Neutrophil (primary cell): ENCODE results near the gene COMT.

Experiments used
- H3K27ac ChIP-seq: fragments of 200-600 bp; sonication (generic); 2 replicates; pipeline ENCODE4 v1.5.1; 2016; ENCODE audit warnings: mild to moderate bottlenecking, moderate library complexity
- H3K27me3 ChIP-seq: fragments of 200-600 bp; sonication (generic); 2 replicates; pipeline ENCODE4 v1.6.0; 2016; ENCODE audit warnings: mild to moderate bottlenecking
- H3K36me3 ChIP-seq: fragments of 200-600 bp; sonication (generic); 2 replicates; pipeline ENCODE4 v1.5.1; 2017
- H3K4me1 ChIP-seq, 2 experiments: fragments of 200-600 bp in 1 of 2; sonication (generic) in 1 of 2; 1 replicate in 1 of 2; 2 replicates in 1 of 2; pipeline versions ENCODE4 v1.5.1 to v1.6.1; 2013 to 2016; ENCODE audit warnings: low read depth in 1 of 2, low read length in 1 of 2, mild to moderate bottlenecking in 1 of 2, moderate library complexity in 1 of 2; ENCODE audit not compliant: control insufficient read depth in 1 of 2, insufficient read depth in 1 of 2
- H3K4me3 ChIP-seq, 2 experiments: fragments of 200-600 bp in 1 of 2; sonication (generic) in 1 of 2; 1 replicate in 1 of 2; 2 replicates in 1 of 2; pipeline ENCODE4 v1.5.1; 2013 to 2016; ENCODE audit warnings: low read depth in 1 of 2, low read length in 1 of 2, mild to moderate bottlenecking in 1 of 2, moderate library complexity in 1 of 2
- H3K9me3 ChIP-seq: fragments of 200-600 bp; sonication (generic); 2 replicates; pipeline ENCODE4 v1.5.1; 2016
- TF ChIP-seq, protein P1 (sequence below): fragments of 200-600 bp; sonication (generic); IDR thresholded peaks from 2 replicates; pipeline ENCODE4 v1.5.1; 2016; ENCODE audit warnings: antibody characterized with exemption

The COMT gene

DNA sequence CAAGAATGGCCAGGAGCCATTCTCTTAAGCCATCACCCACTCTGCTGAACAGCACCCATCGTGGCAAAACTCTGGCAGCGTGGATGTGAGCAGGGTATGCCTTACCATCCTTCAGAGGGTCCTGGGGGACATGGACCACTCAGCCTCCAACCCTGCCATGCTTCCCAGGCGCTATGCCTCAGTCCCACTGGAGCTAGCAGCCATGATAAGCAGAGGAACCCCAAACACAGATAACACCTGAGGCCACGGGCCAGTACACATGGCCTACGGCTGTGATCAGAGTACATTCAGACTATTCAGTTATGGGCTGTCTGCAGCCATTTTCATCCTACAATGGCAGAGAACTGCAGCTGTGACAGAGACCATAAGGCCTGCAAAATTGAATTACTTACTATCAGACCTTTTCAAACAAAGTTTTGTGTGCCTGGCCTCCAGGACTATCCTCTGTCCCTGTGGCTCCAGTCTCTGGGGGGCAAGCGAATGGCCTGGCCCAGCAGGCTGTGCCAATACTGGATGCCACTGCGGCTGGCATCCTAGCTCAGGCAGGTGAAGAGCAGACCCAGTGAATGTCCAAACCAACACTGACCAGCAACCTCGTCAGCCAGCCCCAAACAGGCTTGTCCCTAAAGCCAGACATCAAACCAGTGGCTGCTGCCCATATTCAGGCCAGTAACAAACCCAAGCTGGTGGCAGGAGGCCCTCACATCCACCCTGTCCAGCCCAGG is 68.2 kb downstream of the COMT start:
- H3K9me3 ChIP-seq: no peaks in the 10 kb centered on the region
- peaks cover 17% of the 10 kb centered on the region for H3K27me3 ChIP-seq
- H3K36me3 ChIP-seq: no peaks in the 10 kb centered on the region
- H3K27ac ChIP-seq: no peak overlapping the region
- H3K4me1 ChIP-seq: no peaks in the 10 kb centered on the region
- TF ChIP-seq, protein P1, sequence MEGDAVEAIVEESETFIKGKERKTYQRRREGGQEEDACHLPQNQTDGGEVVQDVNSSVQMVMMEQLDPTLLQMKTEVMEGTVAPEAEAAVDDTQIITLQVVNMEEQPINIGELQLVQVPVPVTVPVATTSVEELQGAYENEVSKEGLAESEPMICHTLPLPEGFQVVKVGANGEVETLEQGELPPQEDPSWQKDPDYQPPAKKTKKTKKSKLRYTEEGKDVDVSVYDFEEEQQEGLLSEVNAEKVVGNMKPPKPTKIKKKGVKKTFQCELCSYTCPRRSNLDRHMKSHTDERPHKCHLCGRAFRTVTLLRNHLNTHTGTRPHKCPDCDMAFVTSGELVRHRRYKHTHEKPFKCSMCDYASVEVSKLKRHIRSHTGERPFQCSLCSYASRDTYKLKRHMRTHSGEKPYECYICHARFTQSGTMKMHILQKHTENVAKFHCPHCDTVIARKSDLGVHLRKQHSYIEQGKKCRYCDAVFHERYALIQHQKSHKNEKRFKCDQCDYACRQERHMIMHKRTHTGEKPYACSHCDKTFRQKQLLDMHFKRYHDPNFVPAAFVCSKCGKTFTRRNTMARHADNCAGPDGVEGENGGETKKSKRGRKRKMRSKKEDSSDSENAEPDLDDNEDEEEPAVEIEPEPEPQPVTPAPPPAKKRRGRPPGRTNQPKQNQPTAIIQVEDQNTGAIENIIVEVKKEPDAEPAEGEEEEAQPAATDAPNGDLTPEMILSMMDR: no peak
- no peak overlapping the region for H3K4me3 ChIP-seq

GRCh38 chr22:20010307-20011122 is 68.9 kb downstream of the COMT start:
- Histone ChIP-seq H3K27me3 (peaks cover 25% of the 10 kb centered on the region), H3K27ac (no peak overlapping the region), H3K4me1 (no peaks in the 10 kb centered on the region), H3K9me3 (no peaks in the 10 kb centered on the region), H3K36me3 (no peaks in the 10 kb centered on the region), H3K4me3 (no peak overlapping the region)
- TF ChIP-seq, protein P1: no peak

DNA sequence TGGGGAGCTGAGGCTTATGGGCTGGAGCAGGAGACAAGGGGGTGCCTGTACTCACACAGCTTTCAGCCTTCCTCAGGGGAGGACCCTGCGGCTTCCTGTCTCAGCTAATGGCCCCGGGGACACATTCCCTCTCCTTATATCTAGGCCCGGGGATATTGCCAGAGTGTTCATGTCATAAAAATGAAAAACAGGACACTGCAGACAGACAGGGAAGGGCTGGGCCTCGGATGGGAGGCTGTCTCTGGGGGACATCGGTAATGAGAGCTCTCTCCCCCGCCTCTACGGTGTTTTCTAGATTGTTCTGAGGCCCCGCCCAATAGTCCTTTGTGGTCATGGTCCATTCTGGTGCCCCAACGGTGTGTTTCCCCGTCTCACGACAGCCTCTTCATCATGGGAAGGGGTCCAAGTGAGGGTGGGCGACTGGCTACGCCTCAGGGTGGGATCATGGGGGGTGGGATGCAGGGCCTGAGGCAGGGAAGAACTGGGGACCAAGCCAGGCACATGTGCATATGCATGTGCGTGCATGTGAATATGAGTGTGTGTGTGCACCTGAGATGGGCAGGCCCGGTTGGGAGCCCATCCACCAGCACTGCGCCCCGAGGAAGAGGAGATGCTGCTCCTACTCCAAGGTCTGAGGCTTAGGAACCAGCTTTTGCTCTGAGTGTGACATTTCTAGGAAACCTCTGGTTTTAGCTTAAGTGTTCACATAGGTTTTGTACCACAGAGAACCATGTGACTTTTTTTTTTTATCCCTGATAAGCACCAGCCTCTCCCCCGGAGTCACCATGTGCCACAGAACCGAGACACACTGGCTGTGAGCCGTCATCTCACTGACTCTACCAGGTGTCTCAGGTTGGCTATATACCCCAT is 69.8 kb downstream of the COMT start:
- H3K9me3 ChIP-seq: no peaks in the 10 kb centered on the region
- H3K27me3 ChIP-seq: peaks cover 34% of the 10 kb centered on the region
- TF ChIP-seq, protein P1: no peak
- peaks cover 6 to 8% of the 10 kb centered on the region in 2 experiments for H3K4me1 ChIP-seq
- no peaks in the 10 kb centered on the region for H3K36me3 ChIP-seq
- no peak overlapping the region for H3K4me3 ChIP-seq
- no peak overlapping the region for H3K27ac ChIP-seq

DNA sequence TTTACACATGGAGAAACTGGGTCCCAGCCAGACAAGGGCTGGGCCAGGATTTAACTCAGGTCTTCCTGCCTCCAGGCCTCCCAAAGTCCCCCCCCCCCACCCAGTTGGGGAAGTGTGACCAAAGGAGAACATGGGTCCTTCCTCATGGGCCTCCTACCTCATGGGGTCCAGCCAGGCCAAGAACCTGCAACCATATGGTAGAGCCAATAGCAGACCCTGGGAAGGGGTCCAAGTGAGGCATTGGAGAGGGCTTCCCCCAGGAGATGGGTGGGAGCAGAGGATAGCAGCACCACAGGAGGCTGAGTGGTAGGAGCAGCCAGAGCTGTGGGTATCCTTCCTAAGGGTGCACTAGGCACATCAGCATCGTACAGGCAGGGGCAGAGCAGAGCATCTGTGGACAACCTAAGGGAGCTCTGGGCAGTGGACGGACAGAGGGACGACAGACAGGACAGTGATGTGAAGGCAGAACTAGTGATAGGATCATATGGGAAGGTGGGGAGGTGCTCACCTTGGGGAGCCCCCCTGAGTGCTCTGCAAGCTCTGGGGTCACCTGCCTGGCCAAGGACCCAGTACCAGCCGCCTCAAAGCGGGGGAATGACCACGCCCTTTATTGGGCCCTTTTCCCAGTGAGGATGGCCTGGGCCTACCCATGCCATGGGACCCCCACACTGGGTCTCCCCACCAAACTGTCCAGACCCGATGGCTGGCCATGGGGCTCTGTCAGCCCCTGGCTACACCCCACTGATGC is 70.6 kb downstream of the COMT start:
- no peaks in the 10 kb centered on the region for H3K9me3 ChIP-seq
- H3K4me3 ChIP-seq: no peak overlapping the region
- H3K27me3 ChIP-seq: peaks cover 41% of the 10 kb centered on the region
- TF ChIP-seq, protein P1: no peak
- no peak overlapping the region for H3K27ac ChIP-seq
- peaks cover 10 to 13% of the 10 kb centered on the region in 2 experiments for H3K4me1 ChIP-seq
- H3K36me3 ChIP-seq: no peaks in the 10 kb centered on the region
